Nephron progenitor cell (in vitro differentiated cells): ENCODE measurements around the gene MYH9.
"Not testable (repeated sequence)": the region's sequence is repeated elsewhere in the genome, so short reads cannot be mapped to it uniquely, and the experiment has no call there.

Source experiments
- DNase-seq: peaks from one replicate; pipeline ENCODE4 v3.0.0; 2021
- H3K27ac Mint-ChIP-seq: 2 replicates; pipeline ENCODE4 v1.8.0; 2021; ENCODE audit warnings: mild to moderate bottlenecking, moderate library complexity, mixed read lengths
- H3K27me3 Mint-ChIP-seq: 2 replicates; pipeline ENCODE4 v1.8.0; 2021; ENCODE audit warnings: mild to moderate bottlenecking, low read depth, mixed read lengths; ENCODE audit not compliant: poor library complexity
- H3K36me3 Mint-ChIP-seq: 2 replicates; pipeline ENCODE4 v1.8.0; 2021; ENCODE audit warnings: low read depth, mixed read lengths
- H3K4me1 Mint-ChIP-seq: 2 replicates; pipeline ENCODE4 v1.8.0; 2021; ENCODE audit warnings: mixed read lengths
- H3K4me3 Mint-ChIP-seq: 2 replicates; pipeline ENCODE4 v1.8.0; 2021; ENCODE audit warnings: mild to moderate bottlenecking, moderate library complexity, mixed read lengths
- H3K9me3 Mint-ChIP-seq: 2 replicates; pipeline ENCODE4 v1.8.0; 2021; ENCODE audit warnings: mild to moderate bottlenecking, moderate library complexity, mixed read lengths
- TF ChIP-seq, protein P1 (sequence below): fragments of 200-600 bp; sonication (generic); IDR thresholded peaks from 2 replicates; pipeline ENCODE4 v1.5.0; 2021; ENCODE audit warnings: antibody characterized with exemption

Gene MYH9

DNA sequence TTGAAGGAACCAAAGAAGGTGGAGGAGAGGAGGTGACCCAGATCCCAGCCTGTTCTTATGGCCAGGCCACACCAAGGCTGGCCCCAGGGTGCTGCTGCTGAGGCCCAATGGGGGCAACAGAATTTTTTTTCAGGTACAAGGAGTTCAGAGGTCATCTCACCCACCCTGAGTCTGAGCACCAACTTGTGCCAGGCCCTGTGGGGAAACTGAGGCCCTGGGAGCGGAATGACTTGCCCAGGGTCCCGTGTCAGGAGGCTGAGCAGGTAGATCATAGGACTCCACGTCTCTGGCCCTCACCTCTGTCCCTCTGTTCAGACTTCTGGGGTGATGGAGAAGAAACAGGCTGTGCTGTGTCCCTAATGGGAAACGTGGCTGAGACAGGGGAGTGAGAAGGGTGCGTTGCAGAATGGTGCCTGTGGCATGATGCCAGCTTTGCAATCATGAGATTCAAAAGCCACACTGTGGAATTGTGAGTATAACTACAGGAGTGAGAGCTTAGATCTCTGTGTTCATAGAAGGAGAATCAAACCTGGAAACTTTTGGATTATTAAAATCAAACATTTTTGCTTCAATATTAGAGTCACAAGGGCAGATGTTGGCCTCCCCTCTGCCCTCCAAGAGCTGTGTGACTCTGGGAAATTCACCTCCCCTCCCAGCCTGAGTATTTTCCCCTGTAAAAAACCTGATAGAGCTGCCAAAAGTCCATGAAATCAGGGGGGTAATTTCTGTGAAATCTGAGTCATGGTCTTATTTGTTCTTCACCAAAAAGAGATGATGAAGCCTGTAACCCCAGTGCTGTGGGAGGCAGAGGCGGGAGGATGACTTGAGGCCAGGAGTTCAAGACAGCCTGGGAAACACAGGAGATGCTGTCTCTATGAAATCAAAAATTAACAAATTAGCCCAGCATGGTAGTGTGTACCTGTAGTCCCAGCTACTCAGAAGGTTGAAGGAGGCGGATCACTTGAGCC, 134.0 kb downstream of the MYH9 start:
- H3K4me3 Mint-ChIP-seq = no peak overlapping the region
- no peak for DNase-seq
- H3K27me3 Mint-ChIP-seq = peaks cover 22% of the 10 kb centered on the region
- no peak overlapping the region for H3K27ac Mint-ChIP-seq
- H3K4me1 Mint-ChIP-seq = peaks cover 19% of the 10 kb centered on the region
- TF ChIP-seq, protein P1, sequence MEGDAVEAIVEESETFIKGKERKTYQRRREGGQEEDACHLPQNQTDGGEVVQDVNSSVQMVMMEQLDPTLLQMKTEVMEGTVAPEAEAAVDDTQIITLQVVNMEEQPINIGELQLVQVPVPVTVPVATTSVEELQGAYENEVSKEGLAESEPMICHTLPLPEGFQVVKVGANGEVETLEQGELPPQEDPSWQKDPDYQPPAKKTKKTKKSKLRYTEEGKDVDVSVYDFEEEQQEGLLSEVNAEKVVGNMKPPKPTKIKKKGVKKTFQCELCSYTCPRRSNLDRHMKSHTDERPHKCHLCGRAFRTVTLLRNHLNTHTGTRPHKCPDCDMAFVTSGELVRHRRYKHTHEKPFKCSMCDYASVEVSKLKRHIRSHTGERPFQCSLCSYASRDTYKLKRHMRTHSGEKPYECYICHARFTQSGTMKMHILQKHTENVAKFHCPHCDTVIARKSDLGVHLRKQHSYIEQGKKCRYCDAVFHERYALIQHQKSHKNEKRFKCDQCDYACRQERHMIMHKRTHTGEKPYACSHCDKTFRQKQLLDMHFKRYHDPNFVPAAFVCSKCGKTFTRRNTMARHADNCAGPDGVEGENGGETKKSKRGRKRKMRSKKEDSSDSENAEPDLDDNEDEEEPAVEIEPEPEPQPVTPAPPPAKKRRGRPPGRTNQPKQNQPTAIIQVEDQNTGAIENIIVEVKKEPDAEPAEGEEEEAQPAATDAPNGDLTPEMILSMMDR = no peak
- peaks cover 19% of the 10 kb centered on the region for H3K9me3 Mint-ChIP-seq
- no peaks in the 10 kb centered on the region for H3K36me3 Mint-ChIP-seq

DNA sequence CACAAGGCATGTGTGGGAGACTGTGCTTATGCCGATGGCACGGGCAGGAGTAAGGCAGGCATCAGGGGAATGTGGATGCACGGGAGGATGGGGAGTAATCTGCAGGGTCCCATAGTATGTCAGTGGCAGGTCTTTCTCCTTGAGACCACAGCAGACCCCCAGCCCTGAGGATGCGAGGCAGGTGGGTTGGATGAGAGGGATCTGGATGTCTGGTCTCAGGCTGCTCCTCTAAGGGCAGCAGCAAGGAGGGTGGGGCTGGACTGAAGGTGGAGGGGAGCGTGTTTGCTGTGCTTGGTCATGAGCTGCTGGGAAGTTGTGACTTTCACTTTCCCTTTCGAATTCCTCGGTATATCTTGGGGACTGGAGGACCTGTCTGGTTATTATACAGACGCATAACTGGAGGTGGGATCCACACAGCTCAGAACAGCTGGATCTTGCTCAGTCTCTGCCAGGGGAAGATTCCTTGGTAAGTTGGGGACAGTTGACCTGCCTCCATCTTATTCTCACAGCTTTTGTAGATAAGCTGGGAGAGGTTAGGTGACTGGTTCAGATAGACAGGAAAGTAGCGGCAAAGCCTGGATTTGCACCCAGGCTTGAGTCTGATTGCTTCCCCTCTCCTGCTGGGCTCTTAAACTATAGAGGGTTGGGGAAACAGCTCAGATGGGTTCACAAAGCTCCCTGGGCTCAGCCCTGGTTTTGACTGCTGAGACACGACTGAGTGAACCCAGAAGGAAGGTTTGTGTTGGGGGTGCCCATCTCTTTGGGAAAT, 134.8 kb downstream of the MYH9 start, which contains the start of gene APOL1:
TSS of gene APOL1 (plus strand) at position 380 of the 769 bp plus-strand sequence. CDS start 1,823 bp downstream, outside the sequence.
- Mint-ChIP-seq H3K27me3 (peaks cover 22% of the 10 kb centered on the region), H3K9me3 (peaks cover 28% of the 10 kb centered on the region), H3K4me3 (no peak within 1 kb of the TSS), H3K27ac (no peak within 1 kb of the TSS), H3K36me3 (peaks cover 6% of the 10 kb centered on the region), H3K4me1 (peaks cover 10% of the 10 kb centered on the region)
- DNase-seq = no peak
- TF ChIP-seq, protein P1 = no peak

DNA sequence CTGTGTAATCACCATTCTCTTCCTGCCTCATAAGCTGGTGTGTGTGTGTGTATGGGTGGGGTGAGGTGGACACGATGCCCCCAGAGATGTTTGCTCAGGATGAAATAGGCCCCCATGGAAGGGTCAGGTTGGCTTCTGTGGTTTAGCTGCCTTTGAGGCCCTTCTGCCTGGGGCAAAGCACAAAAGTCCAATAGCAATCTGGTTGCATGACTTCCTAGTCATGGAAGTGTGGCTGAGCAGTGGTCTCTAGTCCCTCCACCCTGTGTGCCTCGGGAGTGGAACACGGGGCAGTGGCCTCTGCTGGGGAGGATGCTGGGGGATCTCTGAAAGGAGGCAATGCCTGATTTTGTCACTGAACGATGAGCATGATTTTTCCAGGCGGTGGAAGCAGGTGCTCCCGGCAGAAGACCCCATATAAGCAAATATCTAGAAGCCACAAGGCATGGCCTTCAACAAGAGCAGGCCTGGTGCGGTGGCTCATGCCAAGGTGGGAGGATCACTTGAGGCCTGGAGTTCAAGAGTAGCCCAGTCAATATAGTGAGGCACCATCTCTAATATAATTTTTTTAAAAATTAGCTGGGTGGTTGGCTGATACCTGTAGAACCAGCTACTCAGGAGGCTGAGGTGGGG, 135.7 kb downstream of the MYH9 start:
- Mint-ChIP-seq H3K9me3 (peaks cover 33% of the 10 kb centered on the region), H3K27me3 (peaks cover 18% of the 10 kb centered on the region)
- not testable (repeated sequence) for H3K4me3 Mint-ChIP-seq, H3K36me3 Mint-ChIP-seq, H3K27ac Mint-ChIP-seq, DNase-seq, H3K4me1 Mint-ChIP-seq

DNA sequence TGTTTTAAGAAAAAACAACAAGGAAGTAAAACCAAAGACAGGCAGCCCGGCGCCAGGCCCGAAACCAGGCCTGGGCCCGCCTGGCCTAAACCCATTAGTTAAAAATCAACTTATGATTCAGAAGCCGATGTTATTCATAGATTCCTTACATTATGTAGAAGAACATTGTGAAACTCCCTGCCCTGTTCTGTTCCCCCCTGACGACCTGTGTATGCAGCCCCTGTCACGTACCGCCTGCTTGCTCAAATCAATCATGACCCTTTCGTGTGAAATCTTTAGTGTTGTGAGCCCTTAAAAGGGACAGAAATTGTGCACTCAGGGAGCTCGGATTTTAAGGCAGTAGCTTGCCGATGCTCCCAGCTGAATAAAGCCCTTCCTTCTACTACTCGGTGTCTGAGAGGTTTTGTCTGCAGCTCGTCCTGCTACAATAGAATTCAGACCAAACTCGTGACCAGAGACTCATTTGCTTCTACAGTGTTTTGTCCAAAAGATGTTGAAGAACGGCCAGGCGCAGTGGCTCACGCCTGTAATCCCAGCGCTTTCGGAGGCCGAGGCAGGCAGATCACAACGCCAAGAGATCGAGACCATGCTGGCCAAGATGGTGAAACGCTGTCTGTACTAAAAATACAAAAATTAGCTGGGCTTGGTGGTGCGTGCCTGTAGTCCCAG, 137.3 kb downstream of the MYH9 start:
- H3K4me3 Mint-ChIP-seq, H3K4me1 Mint-ChIP-seq, H3K36me3 Mint-ChIP-seq, H3K27ac Mint-ChIP-seq, DNase-seq: not testable (repeated sequence)
- Mint-ChIP-seq H3K27me3 (peaks cover 19% of the 10 kb centered on the region), H3K9me3 (peaks cover 38% of the 10 kb centered on the region)

DNA sequence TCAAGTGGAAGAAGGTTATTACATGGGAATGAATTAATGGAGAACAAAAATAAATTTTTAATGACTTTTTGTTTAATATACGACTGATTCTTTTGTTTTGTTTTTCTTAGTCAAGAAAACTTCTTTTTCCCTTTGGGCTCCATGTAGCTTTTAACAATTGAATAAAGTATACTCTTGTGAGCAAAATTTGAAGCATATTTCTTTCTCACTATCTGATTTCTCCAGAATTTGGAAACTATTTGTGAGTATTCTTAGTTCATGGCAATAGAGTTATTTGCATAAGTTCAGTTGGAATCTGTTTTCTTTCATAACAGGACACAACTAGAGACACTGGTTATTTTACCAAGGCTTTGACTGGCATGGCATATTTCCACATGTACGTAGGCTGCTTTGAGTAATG, 138.6 kb downstream of the MYH9 start:
- no peak overlapping the region for H3K27ac Mint-ChIP-seq
- H3K9me3 Mint-ChIP-seq = peaks cover 38% of the 10 kb centered on the region
- H3K4me3 Mint-ChIP-seq = no peak overlapping the region
- DNase-seq = no peak
- H3K4me1 Mint-ChIP-seq = no peaks in the 10 kb centered on the region
- peaks cover 19% of the 10 kb centered on the region for H3K27me3 Mint-ChIP-seq
- TF ChIP-seq, protein P1 = no peak
- H3K36me3 Mint-ChIP-seq = peaks cover 6% of the 10 kb centered on the region

DNA sequence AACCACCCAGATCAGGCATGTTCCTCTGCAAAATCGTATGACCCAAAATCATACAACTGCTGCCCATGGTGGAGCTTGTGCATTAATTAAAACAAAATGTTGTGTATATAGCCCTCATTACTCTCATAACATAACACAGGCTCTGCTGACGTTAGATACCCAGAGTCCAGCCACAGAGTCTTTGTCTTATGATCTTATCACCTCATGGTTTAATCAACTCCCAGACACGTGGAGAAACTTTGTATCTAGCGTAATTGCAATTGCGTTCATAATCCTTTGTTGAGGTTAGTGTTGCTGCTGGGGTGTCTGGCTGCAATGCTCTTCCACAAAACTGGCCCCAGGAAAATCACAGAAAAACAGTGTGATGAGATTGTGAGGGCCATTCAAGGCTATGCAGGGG, 139.8 kb downstream of the MYH9 start:
- Mint-ChIP-seq H3K4me3 (no peak overlapping the region), H3K4me1 (no peaks in the 10 kb centered on the region), H3K27ac (no peak overlapping the region), H3K36me3 (peaks cover 6% of the 10 kb centered on the region), H3K27me3 (peaks cover 12% of the 10 kb centered on the region), H3K9me3 (peaks cover 45% of the 10 kb centered on the region)
- TF ChIP-seq, protein P1 = no peak
- no peak for DNase-seq
